HG02759 (cell line): Measurements from ENCODE around the gene GPR153.
"Not testable (repeated sequence)": the region's sequence is repeated elsewhere in the genome, so short reads cannot be mapped to it uniquely, and the experiment has no call there.

Experiments used
- ATAC-seq: cut with Tn5 transposase; IDR thresholded peaks from one replicate; pipeline ENCODE4 v1.9.1; 2021; ENCODE audit warnings: mild to moderate bottlenecking, moderate library complexity; ENCODE audit not compliant: unreplicated experiment

GPR153 gene

DNA sequence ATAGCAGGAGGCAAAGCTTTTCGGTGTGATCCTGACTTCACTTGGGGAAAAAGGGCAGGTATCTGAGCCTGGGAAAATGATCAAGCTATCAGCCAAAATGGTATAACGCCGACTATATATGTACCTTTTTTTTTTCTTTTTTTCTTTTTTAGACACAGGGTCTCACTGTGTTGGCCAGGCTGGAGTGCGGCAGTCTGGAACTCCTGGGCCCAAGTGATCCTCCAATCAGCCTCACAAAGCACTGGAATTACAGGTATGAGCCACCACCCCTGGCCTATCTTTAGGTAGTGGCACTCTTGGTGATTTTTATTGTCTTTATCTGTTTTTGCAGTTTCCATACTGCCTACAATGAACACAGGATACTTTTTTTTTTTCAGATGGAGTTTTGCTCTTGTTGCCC, 23.8 kb downstream of the GPR153 start:
- no peak for ATAC-seq

DNA sequence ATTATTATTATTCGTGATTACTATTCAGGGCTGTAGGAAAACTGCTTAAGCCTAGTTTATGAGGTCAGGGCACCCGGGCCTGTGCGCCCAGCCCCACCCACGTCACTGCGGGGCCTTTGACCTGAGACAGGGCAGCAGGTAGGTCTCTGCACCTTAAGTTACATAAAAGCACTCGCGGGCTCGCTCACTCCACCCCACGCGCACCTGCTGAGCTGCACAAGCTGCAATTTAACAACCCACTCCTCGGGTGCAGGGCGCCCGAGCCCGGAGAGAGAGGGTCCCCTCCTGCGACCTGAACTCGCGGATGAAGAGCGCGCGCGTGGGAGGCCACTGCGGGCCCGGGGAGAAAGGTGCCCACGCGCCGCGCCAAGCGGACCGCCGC, 25.6 kb downstream of the GPR153 start:
- ATAC-seq, result no peak

DNA sequence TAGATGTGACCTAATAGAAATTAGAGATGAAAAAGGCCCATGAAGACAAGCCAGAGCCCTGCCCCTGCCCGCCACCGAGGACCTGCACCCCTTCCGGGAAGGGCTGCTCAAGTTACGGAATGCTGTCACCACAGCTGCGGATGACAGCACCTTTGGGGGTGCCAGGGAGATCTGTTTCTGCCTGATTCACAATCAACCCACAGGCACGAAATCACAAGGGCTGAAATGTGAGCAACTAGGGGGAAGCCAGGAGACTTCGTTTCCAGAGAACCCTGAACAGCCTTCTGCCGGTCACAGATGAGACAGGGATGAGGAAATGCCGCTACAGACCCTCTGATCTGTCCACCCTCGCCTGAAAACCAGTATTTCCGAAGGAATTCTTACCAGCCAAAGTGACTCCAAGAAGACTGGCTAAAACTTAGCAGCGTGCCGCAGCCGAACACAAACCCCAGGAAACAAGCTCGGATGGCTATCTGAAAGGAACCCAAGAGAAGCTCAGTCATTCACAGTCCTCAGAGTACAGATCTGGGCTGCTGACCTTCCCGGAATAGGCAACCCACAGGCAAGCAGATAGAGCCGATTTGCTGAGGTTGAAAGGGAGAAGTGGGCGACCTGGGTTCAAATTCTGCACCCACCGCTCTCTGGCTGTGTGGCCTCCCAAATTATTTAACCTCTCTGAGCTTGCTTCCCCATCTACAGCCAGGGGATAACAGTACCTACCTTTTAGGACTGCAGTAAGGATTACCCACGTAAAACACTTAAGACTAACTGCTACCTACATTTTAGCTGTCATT, 26.2 kb downstream of the GPR153 start:
- ATAC-seq, result no peak

DNA sequence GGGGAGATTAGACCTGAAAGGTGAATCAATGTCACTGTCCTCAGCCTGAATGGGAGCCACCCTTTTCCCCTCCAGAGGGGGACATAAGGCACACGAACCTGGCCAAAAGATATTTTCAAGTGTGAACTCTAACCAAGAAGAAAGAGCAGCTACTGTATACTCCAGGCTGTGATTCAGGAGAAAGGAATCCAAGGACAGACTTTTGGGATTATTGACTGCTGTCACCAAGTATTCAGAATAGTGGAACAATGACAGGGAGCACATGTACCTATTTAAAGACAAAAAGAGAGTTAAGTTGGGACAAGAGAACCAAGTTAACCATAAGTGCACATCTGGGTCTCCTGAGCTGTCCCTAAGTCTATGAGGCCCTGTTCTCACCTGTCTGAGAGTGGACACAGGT, 27.5 kb downstream of the GPR153 start:
- ATAC-seq, result no peak

DNA sequence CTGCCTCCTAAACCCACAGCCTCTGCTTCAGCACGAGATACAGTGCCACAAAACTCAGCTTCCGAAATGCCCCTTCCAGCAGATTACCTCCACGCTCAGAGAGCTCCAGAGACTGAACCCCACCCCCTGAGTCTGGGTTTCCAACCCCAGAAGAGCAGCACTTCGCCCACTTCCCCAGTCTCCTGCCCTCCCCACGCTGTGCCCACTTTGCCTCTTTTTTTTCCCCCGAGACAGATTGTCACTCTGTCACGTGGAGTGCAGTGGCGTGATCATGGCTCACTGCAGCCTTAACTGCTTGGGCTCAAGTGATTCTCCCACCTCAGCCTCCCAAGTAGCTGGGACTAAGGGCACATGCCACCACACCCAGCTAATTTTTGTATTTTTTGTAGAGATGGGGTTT, 35.2 kb downstream of the GPR153 start:
- ATAC-seq, result no peak

DNA sequence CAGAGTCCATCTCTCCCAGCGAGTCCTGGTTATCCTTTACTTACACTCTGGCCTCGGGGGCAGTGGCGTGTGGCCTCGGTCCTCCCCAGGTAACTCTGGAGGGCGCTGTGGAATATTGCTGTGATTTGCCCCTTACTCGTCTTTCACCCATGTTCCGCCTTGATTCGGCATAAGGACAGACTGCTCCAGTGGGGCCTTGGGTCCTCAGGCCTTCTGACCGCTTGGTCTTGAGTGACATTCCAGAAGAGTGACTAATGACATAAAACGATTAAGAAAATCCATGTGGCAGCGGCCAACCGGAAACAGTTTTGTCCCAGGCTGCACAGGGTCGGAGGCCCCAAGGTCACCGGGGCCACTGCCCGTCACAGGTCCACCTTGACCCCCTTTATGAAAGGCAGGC, 36.2 kb downstream of the GPR153 start:
- ATAC-seq, result no peak

DNA sequence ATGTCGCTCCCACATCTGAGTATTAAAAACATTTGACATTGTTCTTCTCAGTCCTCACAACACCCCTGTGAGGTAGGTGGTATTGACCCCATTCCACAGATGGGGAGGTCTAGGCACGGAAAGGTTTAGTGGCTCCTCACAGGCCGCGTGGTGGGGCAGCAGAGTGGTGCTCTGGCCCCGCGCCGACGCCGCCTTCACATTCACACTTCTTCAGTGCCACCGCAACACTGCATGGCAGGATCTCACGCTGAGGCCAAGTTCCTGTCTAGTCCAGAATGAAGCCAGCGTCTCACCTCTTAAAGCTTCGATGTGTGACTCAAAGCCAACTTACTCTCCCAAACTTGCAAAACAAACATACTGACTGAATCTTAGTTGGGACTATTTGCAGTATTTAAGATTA, 37.3 kb downstream of the GPR153 start:
- ATAC-seq, result no peak

DNA sequence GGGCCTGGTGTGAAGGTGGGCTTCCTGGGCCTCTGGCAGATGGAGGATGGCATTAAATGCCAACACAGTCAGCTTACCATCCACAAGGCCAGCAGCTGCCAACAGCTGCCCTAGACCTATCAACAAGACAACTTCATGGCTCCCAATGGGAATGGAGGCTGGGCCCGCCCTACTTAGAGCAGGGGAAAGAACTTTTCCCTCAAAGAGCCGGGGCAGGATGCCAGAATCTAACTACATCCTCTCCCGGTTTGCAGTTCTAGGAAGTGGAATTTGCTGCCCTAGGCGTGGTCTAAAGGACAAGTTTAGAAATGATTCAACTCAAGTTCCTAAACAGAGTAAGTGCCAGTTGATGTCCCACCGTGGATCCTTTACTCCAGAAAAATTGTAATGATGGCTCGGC, 38.3 kb downstream of the GPR153 start:
- ATAC-seq, result no peak

DNA sequence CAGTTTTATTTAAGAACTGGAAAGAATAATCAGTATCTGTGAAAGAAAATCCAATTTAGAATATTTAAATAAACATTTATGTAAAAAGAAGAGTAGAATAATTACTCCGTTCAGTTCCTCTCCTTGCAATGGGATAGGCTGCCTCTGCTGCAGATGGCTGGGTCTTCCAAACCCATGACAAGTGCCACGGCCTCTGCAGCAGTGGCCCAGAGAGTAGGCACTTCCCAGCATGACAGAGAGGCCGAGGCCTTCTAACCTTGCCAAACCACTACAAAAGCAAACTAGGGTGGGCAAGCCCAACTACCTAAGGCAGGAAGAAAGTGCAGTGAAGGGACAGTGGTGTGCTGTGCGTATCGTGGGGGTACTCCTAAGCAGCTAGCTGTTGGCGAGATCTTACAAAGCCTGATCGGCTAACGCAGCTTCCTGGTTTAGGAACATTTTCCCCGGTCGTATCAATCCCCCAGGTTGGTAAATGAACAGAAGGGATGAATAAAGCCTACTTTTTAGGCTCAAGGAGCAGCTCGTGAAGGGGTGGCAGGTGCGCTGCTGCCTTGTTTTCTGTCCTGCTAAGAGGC, 39.6 kb downstream of the GPR153 start:
- ATAC-seq, result no peak

DNA sequence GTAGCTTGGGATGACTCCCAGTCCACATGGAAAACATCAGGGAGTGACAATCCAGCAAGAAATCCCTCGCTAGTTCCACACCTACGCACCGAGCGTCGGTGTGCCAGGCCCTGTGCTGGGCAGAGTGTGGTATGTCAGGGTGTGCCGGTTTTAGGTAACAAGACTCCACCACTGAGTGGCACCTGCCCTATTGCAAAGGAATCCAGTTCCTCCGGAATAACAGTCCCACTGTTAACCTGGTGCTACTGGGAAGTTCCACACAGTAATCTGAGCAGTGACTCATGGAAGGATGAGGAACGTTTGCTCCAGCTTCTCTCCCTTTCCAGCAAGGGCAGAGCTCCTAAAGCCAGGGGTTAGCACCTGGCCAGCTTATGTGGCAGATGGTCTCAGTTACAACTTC, 40.7 kb downstream of the GPR153 start:
- no peak for ATAC-seq

DNA sequence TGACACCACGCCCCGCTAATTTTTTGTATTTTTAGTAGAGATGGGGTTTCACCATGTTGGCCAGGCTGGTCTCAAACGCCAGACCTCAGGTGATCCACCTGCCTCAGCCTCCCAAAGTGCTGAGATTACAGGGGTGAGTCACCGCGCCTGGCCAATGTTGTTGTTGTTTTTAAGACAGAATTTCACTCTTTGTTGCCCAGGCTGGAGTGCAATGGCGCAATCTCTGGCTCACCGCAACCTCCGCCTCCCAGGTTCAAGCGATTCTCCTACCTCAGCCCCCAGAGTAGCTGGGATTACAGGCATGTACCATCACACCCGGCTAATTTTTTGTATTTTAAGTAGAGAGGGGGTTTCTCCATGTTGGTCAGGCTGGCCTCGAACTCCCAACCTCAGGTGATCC, 41.3 kb downstream of the GPR153 start:
- not testable (repeated sequence) for ATAC-seq

DNA sequence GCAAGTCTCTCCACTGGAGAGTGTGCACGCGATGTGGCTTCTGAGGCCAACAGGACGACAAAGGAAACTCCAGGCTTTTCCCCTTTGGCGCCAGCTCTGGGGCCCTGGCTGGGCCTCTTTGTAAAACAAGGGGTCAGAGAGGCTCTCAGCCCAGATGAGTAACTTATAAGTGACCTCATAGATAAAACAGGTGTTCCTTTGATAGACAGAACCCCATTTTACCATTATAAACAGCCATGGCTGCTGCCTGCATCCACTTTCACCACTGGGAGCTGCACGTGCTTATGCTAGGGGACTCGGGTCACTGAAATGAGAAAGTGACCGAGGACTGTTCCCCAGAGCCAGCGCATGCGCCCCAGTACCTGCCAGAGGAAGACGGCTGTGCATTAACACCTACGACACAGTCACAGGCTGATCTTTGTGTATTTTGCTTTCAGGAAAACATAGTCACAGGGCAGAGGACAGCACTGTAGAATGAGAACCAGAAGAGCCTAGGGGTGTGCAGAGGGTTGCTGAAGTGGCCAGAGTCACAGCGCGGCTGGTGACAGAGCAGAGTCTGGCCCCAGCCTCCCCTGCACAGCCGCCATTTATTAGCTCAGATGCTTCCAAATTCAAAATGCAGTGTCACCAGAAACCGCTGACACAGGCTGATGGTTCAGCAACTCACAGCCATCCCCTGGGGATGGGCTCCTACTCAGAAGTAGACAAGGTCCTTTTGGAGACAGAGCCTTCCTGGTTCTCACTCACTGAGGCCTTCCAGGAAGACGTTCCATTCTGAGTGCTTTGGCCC, 42.3 kb downstream of the GPR153 start:
- no peak for ATAC-seq

DNA sequence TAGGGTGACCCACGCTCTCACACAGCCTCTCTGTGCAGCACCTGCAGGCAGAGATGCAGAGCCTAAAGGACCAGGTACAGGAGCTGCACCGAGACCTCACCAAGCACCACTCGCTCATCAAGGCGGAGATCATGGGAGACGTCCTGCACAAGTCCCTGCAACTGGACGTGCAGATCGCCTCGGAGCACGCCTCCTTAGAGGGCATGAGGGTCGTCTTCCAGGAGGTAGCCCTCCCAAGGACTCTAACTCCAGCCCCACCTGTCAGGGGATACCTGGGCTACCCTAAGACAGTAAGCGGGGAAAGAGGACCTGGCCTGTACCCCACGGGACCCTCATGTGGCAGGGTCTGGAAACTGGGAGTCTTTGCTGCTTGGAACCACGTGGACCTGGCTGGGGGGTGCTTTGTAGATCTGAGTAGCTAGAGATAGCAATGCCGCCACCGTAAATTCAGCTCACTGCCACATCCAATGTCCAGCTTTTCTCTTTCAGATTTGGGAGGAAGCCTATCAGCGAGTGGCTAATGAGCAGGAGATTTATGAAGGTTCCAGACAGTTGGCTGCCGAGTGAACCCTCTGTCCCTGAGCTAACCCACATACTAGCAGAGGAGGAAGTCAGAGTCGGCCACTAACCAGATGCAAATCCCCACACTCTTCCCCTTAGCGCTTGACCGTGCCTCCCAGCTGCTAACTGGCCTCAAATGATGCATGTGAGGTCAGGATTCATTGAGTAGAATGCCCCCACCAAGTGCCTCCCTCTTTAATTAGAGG, 48.5 kb downstream of the GPR153 start:
- ATAC-seq, result no peak

DNA sequence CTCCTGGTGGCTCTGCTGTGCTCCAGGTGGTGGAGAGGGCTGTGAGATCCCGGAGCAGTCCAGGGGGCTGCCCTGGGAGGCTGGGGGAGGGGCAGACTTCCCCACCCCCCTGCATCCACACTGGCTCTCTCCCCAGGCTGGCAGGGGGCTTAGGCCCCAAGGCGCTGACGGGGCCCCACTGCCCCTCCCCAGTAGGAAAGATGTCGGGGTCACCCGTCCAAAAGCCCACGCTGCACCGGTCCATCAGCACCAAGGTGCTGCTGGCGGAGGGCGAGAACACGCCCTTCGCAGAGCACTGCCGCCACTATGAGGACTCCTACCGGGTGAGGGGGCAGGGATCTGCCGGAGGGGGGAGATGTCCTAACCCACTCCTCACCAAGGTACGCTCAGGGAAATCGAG, 49.2 kb downstream of the GPR153 start:
- ATAC-seq, result no peak

DNA sequence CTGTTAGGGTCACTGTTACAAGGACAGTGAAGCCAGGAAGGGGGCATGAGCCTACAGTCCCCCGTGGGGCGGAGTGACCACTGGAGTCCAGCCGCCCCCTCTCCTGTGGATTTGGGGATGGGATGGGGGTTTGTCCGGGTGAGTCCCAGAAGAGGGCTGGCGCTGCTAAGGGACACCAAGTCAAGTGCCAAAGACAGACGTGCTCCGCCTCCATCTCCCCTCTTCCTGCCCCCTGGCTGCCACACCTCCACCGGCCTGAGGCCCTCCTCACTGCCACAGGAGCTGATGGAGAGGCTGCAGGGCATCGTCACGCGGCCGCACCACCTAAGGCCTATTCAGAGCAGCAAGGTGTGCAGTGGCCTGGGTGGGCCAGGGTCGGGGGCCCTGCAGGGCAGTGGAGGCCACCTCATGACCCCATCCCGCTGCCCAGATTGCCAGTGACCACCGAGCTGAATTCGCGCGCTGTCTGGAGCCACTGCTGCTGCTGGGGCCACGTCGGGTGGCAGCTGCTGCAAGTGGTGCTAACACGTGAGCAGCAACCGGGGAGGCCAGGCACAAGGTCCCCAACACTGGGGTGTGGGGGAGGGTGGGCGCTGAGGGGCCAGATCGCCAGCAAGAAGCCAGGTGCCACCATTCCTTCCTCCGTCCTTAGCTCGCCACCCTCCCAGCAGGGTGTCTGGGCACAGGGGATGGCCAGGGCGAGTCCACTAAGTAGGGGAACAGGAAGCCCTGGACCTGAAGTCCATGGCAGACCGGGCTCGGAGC, 50.1 kb downstream of the GPR153 start:
- no peak for ATAC-seq

DNA sequence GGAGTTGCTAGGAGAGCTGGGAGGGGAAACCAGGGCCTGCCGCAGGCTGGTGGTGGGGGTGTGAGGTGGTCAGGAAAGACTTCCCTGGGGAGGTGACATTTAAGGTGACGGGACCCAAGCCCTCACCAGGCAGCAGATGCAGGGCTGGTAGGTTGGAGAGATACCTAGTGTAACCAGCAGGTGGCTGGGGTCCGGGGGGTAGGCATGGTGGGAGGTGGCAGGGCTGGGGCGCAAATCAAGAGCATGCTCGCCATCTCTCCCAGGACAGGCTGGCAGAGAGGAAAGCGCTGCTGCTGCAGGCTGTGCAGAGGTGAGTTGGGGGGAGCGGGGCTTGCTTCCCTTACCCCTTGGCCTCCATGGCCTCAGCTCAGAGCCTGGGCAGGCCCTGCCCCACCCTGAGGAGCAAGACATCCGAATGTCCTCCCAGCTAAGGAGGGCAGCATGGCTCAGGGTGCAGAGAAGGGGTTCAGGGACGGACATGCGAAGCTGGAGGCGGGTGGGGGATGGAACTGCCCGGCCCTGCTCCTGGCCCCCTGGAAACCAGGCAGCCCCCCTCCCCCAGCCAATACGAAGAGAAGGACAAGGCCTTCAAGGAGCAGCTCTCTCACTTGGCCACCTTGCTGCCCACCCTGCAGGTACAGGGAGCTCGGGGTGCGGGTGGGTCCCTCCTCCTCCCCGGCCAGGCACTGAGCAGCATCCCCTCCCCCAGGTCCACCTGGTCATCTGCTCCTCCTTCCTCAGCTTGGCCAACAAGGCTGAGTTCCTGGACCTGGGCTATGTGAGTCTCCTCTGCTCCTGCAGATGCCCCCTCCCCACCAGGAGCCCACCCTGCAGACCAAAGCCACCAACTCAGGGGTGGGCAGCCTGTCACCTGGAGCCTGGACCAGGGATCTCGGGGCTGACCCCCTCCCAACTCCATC, 51.0 kb downstream of the GPR153 start:
- no peak for ATAC-seq

DNA sequence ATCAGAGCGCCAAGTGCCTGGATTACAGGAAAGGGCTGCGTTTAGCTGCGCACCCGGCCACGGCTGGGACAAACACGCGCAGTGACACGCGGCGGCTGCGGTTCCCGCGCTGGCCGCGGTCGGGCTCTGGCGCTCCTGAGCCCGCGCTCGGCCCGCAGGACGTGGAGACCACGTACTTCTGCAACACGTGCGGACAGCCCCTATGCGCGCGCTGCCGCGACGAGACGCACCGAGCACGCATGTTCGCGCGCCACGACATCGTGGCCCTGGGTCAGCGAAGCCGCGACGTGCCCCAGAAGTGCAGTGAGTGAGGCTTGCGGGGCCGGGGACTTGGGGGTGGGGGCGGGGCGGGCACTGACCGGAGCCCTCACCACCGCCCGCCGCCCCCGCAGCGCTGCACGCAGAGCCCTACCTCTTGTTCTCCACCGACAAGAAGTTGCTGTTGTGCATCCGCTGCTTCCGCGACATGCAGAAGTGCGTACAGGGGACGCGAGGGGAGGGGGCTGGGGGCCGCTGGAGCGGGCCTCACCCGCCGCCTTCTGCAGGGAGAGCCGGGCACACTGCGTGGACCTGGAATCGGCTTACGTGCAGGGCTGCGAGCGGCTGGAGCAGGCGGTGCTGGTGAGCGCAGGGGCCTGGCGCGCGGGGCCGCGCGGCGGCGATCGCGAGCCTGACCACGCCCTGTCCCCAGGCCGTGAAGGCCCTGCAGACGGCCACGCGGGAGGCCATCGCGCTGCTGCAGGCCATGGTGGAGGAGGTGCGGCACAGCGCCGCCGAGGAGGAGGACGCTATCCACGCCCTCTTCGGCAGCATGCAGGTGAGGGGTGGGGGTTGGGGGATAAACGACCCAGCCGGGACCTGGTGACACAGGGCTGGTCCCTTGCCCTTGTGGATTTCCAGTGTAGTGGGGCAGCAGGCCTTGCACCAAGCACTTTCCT, 51.9 kb downstream of the GPR153 start:
- ATAC-seq, result no peak

DNA sequence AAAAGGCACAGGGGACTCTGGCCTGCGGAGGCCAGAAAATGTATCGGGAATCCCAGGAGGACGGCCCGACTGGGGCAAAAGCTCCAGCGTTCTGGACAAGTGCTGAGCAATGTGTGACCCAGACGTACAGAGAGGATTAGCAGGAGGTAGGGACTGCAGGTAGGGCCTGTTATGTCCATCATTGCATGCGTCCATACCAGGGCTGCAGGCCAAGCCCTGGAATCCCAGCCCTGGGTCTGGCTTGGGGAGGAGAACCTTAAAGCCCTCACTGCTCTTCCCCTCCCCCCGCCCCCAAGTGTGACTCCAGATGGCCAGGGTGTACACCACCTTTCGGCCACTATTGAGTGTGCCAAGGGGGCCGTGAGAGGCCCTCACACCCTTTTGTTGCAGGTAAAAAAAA, 53.0 kb downstream of the GPR153 start:
- ATAC-seq, result no peak
